ENCODE data around the gene PXMP2. TPM values are rescaled to one million over a fixed set of nuclear protein-coding genes. Genes with fewer than 3 reads are reported as not detected.

The PXMP2 gene
- total and polyA plus RNA-seq, 9 donors: 12.4 to 45.0 (median 27.4) TPM

DNA sequence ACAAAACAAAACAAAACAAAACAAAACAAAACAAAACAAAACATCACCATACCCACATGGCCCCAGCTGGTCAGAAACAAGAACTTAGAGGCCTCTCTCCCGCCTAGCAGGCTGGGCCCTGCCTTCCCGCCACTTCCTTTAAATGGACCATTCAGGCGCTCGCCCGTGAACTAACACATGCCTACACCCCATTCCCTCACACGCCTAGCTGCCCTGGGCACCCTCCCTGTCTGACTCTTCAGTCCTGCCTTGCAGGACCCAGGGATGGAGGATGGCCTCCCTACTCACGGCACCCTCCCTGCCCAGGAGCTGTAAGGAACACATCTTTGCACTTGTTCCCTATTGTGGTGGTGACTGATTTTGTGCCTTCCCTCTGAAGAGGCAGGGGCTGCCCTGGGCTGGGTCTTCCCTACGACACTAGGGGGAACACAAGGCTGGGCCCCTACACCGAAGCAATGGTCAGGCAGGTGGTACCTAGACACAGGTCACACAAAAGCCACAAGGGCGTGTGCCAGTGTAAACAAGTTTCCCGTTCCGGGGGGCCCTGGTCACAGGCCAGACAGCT is 47.3 kb upstream of the PXMP2 start:
- H3K4me3 ChIP-seq: no peak overlapping the region
- H3K27ac ChIP-seq: no peak overlapping the region
- WGBS, 3 donors: 83 to 94% (median 89%) methylated on average over 12 of the region's 12 CpGs
- H3K27me3 ChIP-seq: no peaks in the 10 kb centered on the region
- H3K4me1 ChIP-seq (ENCODE audit: insufficient read depth): no peaks in the 10 kb centered on the region
- no peak for DNase-seq
- no peaks in the 10 kb centered on the region for H3K9me3 ChIP-seq
- intact Hi-C loops (cut with DNase I): loop anchor here in 2 of 4 donors (2.0 to 10.0 kb wide), 3 partner anchors 39 to 925 kb away; partner anchors contain the start of gene SFSWAP (in 1 of the 2)
- H3K36me3 ChIP-seq: no peaks in the 10 kb centered on the region
- TF ChIP-seq, protein P1, sequence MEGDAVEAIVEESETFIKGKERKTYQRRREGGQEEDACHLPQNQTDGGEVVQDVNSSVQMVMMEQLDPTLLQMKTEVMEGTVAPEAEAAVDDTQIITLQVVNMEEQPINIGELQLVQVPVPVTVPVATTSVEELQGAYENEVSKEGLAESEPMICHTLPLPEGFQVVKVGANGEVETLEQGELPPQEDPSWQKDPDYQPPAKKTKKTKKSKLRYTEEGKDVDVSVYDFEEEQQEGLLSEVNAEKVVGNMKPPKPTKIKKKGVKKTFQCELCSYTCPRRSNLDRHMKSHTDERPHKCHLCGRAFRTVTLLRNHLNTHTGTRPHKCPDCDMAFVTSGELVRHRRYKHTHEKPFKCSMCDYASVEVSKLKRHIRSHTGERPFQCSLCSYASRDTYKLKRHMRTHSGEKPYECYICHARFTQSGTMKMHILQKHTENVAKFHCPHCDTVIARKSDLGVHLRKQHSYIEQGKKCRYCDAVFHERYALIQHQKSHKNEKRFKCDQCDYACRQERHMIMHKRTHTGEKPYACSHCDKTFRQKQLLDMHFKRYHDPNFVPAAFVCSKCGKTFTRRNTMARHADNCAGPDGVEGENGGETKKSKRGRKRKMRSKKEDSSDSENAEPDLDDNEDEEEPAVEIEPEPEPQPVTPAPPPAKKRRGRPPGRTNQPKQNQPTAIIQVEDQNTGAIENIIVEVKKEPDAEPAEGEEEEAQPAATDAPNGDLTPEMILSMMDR (IDR thresholded peaks at IDR 0.05): no peak
- TF ChIP-seq EP300 (IDR thresholded peaks at IDR 0.05): no peak
- no peak for TF ChIP-seq POLR2A (IDR thresholded peaks at IDR 0.05)

DNA sequence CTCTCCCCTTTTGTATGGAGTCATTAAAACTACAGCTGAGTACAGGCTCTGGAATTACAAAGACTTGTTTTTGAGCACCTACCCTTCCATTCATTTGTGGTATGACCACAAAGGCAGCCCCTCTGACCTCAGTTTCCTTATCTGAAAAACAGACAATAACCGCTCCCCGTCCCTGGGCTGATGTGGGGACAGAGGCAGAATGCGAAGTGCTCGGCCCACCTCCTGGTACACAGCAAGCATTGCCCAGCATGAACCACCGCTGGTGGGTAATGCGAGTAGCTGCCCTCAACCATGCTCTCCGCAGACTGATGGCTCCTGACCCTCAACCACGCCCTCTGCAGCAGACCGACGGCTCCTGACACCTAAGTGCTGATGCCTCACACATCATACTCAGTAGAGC is 46.5 kb upstream of the PXMP2 start:
- Histone ChIP-seq H3K4me1 (ENCODE audit: insufficient read depth) (no peaks in the 10 kb centered on the region), H3K9me3 (no peaks in the 10 kb centered on the region), H3K27ac (no peak overlapping the region), H3K36me3 (no peaks in the 10 kb centered on the region), H3K27me3 (no peaks in the 10 kb centered on the region), H3K4me3 (no peak overlapping the region)
- TF ChIP-seq, protein P1 (IDR thresholded peaks at IDR 0.05): no peak
- TF ChIP-seq POLR2A (IDR thresholded peaks at IDR 0.05) (no peak), EP300 (IDR thresholded peaks at IDR 0.05) (no peak)
- 82 to 95% (median 82%) methylated on average over 10 of the region's 10 CpGs for WGBS, 3 donors
- DNase-seq: no peak
- intact Hi-C loops (cut with DNase I): loop anchor here in 1 of 4 donors (10.0 kb wide), 1 partner anchor 926 kb away; the partner anchor contains the start of gene SFSWAP

DNA sequence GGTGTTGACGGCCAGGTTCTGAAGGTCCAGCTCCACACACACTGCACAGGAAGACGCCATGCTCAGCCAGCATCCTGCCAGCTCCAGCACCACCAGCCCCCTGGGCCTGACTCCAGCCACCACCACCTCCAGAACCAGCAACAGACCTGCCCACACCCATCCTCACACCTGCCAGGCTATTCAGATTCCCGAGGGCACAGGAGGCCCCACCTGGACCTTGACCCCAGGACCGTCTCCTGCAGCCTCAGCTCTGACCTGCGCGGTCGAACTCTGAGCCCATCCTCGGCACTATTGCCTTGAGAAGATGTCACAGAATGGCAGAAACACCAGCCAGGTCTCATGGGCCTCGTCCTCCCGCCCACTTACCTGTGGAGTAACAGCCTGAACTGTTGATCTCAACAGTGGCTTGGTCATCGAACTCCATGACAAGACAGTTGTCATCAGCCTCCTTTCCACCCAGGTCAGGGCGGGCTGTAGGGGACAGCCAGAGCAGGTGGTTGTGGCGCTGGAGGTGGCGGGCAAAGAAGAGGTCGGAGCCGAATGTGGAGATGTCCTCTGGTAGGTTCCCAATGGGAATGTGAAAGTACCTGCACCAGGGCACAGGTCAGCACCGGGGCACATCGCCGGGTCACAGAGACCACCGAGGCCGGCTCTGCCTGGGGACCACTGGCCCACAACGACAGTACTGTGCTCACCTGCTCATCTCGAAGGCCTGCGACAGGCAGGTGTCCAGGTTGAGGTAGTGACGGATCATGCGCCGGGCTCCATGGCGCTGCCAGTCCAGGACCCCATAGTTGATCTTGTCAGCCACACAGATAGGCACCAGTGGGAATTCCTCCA is 45.4 kb upstream of the PXMP2 start:
- H3K4me1 ChIP-seq (ENCODE audit: insufficient read depth): no peaks in the 10 kb centered on the region
- intact Hi-C loops (cut with DNase I): loop anchor here in 1 of 4 donors (10.0 kb wide), 1 partner anchor 927 kb away; the partner anchor contains the start of gene SFSWAP
- DNase-seq: no peak
- no peaks in the 10 kb centered on the region for H3K27me3 ChIP-seq
- no peak overlapping the region for H3K27ac ChIP-seq
- no peak for TF ChIP-seq EP300 (IDR thresholded peaks at IDR 0.05)
- TF ChIP-seq, protein P1 (IDR thresholded peaks at IDR 0.05): no peak
- no peak for TF ChIP-seq POLR2A (IDR thresholded peaks at IDR 0.05)
- H3K36me3 ChIP-seq: no peaks in the 10 kb centered on the region
- WGBS, 3 donors: 93 to 95% (median 94%) methylated on average over 26 to 28 of the region's 28 CpGs
- H3K9me3 ChIP-seq: no peaks in the 10 kb centered on the region
- H3K4me3 ChIP-seq: no peak overlapping the region

DNA sequence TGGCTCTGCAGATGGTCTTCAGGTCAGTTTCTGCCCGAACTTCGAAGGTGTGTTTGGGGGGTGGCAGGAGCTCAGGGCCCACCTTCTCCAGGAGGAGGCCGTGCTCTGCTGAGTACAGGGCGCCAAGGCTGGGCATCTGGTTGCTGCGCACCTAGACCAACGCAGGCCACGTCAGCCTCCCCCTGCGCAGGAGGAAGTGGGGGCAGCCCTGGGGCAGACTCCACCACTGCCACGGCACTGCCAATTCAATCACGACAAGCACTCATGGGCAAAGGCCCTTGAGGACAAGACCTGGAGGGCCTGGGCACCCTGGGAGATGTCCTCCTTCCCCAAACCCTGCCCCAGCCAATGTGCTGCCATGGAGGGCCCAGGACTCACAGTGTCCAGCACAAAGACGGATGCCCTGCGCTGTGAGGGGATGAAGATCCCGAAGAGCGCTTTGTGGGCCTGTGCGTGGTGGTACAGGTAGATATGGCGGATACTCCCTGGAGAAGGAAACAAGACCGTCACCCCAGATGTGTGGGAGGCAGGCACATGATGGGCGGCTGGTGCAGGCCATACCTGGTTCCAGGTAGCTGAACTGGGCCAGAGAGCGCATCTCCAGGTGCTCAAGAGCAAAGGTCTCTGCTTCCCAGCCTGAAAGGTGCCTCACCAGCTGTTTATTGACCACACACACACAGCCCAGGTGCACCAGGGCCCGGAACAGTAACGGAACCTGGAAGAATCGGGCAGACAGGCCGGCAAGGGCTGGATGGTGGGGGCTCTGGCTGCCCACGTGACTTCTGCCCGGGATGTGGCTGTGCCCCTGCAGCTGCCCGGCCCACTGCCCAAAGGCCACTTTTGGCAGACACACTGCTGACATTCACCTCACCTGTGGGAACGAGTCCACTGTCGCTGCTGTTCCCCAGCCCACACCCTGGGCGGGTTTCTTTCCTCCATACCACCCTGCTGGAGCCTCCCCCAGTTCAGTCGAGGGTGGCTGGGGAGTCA is 44.2 kb upstream of the PXMP2 start:
- no peaks in the 10 kb centered on the region for H3K36me3 ChIP-seq

More for the DNA sequence above, 44.2 kb upstream of the PXMP2 start:
- Histone ChIP-seq H3K4me3 (no peak overlapping the region), H3K27ac (no peak overlapping the region), H3K9me3 (no peaks in the 10 kb centered on the region), H3K4me1 (ENCODE audit: insufficient read depth) (no peaks in the 10 kb centered on the region), H3K27me3 (no peaks in the 10 kb centered on the region)
- TF ChIP-seq POLR2A (IDR thresholded peaks at IDR 0.05): no peak
- TF ChIP-seq, protein P1 (IDR thresholded peaks at IDR 0.05): no peak
- no peak for TF ChIP-seq EP300 (IDR thresholded peaks at IDR 0.05)
- WGBS, 3 donors: 93 to 95% (median 94%) methylated on average over 30 of the region's 30 CpGs
- intact Hi-C loops (cut with DNase I): loop anchor here in 1 of 4 donors (10.0 kb wide), 1 partner anchor 928 kb away; the partner anchor contains the start of gene SFSWAP
- no peak for DNase-seq
